ENCODE data around the gene CKS1B.

The CKS1B gene

GRCh38 chr1:154945962-154946850 lies 28.3 kb upstream of the CKS1B start:
- no peak for DNase-seq (ENCODE audit: low spot score)

GRCh38 chr1:154948079-154948478 lies 26.4 kb upstream of the CKS1B start:
- no peak for DNase-seq (ENCODE audit: low spot score)

GRCh38 chr1:154951901-154952657 lies 22.4 kb upstream of the CKS1B start:
- no peak for DNase-seq (ENCODE audit: low spot score)

- DNase-seq (ENCODE audit: low spot score): no peak
Observed at GRCh38 chr1:154952664-154953063, 21.8 kb upstream of the CKS1B start.

DNA sequence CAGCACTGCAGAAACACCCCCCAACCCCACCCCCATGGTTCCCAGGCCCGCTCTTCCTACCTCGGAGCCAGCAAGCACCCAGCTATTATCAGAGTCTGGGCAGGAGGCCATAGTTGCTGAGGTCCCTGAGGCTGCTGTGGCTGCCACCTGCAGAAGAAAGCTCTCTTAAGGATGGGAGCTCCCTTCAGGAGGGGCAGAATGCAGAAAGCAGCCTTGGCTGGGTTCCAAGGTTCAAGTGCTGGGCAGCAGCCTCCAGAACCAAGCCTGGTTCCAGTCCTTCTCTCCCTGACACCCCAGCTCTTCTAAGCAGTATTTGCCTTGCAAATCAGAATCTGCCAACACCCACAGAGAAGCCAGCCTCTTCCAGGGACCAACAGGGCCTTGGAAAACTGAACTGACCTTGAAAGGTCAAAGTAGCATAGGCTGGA lies 20.9 kb upstream of the CKS1B start:
- DNase-seq (ENCODE audit: low spot score): no peak

DNA sequence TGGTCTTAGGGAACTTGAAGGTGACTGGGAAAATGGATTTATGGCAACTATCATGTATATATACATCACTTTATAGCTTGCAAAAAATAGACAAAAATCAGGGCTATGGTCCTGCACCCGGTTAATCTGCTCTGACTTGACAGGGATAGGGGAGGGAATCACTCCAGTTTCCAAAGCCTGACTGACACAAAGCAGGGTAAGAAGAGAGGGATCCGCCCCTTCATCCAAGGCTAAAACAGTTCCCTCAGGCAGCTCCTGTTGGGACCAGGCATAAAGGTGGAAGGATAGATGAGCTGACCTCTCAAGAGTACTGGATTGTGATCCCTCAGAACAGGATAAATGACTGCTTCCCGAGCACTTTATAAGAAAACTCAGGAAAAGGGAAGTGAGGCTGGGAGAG lies 19.9 kb upstream of the CKS1B start:
- no peak for DNase-seq (ENCODE audit: low spot score)

DNA sequence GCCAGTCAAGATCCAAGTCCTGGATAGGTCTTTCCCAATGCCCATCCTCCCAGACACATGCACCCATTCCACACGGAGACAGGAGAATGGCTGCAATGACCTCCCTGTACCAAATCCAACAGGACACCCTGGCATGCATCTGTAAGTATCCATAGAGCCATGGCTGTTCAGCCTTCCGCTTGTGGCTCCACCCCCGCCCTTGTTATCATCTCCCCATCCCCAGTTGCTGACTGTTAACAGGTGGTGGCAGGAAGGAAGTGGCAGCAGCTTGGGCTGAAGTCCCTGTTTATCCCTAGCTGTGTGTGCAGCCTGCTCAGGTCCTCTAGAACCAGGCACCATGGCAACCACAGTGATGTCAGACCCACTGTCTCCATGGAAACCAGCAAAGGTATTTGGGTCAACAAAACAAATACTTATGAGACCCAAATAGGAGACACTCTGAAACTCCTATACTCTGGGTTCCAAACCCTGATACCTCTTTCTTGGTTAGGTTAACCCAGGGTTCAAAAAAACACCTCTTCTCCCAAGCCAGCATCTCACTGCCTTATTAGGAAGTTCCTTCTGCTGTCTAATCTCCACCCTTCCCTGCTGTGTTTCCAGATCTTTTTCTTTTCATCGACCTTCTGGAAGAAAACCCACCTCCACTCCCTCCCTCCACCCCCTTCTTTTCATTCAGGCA lies 19.3 kb upstream of the CKS1B start:
- DNase-seq (ENCODE audit: low spot score): peak; percentile 66

DNA sequence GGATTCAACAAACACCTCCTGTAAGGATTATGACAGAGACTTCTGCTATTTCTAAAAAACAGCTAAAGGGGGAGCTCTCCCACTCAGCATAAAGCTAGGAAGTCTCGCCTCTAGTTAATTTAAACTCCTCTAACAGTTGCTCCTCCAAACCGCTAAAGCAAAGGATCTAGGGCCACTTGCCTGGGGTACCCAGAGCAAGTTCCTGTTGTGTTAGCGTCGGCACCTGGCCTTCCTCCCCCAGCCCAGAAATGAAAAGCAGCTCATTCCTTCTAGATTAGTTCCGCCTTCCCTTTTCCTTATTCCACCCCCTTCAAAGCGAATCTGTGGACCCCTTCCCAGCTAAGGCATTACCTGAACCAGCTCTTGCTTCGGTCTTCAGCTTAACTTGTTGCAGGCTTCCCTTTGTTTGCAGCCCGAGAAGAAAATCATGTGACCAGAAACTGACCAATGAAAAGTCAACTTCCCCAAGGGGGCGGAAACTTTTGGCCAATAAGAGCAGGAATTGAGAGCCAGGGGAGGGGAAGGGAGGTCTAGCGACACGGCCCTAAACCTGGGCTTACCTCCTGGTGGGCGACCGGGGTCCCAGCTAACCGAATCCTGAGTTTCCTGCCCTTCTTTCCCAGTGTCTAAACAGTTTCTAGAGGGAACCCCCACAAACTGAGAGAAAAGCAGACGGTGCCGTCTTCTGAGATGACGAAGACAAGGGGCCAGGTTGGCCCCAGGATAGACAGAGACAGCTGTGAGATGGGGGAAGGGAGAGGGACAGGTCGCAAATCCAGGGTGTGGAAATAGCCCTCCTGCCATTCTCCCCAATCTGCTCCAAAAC lies 18.6 kb upstream of the CKS1B start, which contains the start of gene PBXIP1:
PBXIP1 (minus strand) TSS at position 382 of the 826 bp plus-strand sequence. CDS start 2,378 bp downstream, outside the sequence.
- peak; percentile 94 for DNase-seq (ENCODE audit: low spot score)

DNA sequence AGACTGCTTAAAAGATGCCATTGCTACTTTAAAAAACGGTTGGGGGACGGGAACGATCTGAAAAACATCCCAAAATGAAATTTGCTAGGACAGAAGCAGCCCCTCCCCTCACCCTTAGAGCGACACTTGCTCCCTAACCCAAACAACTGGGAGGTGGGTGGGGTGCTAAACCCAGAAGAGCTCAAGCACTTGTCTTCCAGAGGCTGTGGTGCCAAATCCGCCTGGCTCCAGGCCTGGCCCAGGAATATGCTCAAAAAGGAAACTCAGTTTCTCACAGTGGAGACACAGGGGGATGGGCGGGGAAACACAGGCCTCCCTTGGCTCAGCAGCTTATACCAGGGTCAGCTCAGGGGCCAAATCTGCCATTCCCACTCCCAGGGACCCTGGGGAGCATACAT lies 17.9 kb upstream of the CKS1B start:
- DNase-seq (ENCODE audit: low spot score): no peak

DNA sequence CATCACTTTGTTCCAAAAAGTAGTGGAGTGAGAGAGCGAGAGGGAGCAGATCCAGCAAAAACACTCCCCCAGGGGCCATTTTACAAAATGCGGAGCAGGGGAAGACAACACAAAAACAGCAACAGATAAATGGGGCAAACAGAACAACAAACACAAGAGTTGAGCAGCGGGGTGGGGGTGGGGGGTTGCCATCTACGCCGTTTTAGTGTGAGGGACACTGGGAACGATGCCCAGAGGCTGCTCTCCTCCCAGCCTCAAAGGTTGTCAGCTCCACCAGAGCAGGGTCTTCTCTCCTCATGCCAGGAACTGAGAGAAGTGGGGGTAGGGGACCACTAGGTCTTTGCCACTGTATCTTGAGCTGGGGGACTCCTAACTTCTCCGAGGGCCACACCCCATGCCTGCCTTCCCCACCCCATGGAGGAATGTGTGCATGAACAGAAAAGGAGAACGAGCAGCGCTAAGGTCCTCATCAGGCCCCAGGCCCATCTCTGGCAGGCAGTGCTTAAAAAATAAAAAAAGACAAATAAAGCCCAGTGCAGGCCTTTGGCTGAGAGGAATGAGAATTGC lies 17.3 kb upstream of the CKS1B start:
- no peak for DNase-seq (ENCODE audit: low spot score)

DNA sequence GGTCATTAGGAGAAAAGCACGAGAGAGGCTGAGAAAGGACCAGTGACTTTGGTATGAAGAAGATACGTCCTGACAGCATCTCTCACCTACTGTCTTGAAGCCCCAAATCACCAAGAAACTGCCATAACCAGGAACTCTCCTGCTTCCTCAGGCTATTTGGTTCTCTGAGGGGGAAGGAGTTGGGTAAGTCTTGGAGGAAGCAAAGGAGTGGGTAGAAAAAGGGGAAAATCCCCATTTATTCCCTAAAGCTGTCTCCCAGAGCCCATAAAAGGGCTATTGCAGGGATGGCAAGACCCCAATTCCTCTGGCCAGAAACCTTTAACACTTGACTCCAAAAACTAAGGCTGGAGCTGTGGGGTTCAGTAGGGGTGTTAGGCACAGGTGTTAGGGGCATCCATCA lies 16.4 kb upstream of the CKS1B start:
- no peak for DNase-seq (ENCODE audit: low spot score)

GRCh38 chr1:154958681-154959425 lies 15.6 kb upstream of the CKS1B start:
- DNase-seq (ENCODE audit: low spot score): no peak

- DNase-seq (ENCODE audit: low spot score): no peak
Observed at GRCh38 chr1:154959426-154959780, 15.1 kb upstream of the CKS1B start.

GRCh38 chr1:154960446-154961136 lies 13.9 kb upstream of the CKS1B start:
- DNase-seq (ENCODE audit: low spot score): no peak

- peak; percentile 87 for DNase-seq (ENCODE audit: low spot score)
Observed at GRCh38 chr1:154961207-154962155, 13.0 kb upstream of the CKS1B start, which contains the start of gene PYGO2. Gene PYGO2, minus strand, starts transcription at chr1:154961782. Its CDS starts 206 bp downstream, at chr1:154961576.

DNA sequence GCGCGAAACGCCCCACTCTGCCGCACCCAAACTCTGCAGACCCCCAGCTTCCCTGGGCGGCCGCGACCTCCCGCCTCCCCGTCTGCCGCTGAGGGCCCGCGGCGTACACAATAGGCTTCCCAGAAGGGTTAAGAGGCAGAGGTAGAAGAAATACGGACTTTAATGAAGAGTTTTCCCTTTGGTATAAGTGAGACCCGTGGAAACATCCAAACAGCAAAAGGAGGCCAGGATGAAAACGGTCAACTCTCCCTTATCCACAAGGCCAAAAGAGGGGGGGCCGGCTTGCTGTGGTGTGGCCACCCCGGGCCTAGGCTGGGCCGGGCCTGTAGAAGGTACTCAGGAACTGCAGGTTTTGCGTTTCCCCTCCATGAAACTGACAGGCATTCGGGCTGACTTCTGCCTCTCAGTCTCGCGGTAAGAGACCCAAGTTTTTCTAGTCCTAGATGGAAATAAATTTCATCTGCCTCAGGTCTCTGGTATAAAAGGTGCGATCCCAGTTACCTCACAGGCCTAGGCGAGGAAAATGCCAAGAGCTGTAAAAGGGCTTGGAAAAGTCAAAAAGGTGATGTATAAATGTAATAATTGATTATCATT lies 12.2 kb upstream of the CKS1B start:
- DNase-seq (ENCODE audit: low spot score): no peak

GRCh38 chr1:154962795-154963330 lies 11.6 kb upstream of the CKS1B start:
- no peak for DNase-seq (ENCODE audit: low spot score)

- DNase-seq (ENCODE audit: low spot score): no peak
Observed at GRCh38 chr1:154963643-154964042, 10.8 kb upstream of the CKS1B start.
